Fibroblast of skin of left biceps (primary cell): ENCODE results near the gene SRP19.
"Not testable (repeated sequence)": the region's sequence is repeated elsewhere in the genome, so short reads cannot be mapped to it uniquely, and the experiment has no call there.

Experiments
- DNase-seq, 2 experiments: peaks; one replicate each; pipeline ENCODE4 v3.0.0-alpha.2; 2013; ENCODE audit warnings: low read depth in 2 of 2

Gene SRP19

DNA sequence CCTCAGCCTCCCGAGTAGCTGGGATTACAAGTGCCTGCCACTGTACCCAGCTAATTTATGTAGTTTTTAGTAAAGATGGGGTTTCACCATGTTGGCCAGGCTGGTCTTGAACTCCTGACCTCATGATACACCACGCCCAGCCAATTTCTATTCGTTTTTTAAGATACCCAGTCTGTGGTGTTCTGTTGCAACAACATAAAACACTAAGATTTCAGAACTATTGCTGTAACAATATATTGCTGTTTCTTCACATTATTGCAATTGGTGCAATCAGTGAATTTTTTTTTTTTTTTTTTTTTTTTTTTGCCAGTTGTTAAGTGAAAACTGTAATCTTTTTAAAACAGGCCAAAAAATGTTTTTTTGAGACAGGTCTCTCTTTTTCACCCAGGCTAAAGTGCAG is 9.9 kb downstream of the SRP19 start:
- DNase-seq, result no peak

DNA sequence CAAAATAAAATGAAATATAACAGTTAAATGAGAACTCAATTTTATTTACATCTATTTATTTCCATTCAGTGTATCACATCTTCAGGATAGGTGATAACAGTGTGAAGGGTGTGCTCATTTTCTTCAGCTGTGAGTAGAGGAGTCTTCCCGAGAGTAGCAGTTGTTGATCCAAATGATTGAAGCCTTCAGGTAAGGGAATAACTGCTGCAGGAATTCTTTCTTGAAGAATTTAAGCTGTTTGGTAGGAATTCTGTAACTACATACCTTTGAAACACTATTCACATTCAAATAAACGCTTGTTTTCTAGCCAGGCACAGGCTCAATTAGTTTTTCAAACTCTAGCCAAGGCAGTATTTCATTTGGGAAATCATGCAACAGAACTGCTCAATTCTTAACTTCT is 15.3 kb downstream of the SRP19 start:
- DNase-seq, result no peak

DNA sequence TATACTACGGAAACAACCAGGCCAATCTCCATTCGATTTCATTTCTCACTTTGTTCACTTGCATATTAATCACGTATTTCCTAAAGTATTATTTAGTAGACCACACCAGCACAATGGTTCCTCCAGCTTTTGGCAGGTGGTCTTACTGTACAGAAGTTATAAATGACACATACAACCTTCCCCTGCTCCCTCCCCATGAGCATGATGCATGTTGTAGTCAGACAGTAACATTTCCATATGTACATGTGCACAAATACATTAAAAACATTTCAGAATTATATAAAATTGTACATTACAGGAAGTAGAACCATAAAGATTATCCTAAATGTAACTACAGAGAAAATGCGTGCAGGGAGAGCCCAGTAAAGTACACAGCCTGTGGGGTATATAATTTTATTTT is 17.0 kb downstream of the SRP19 start:
- no peak for DNase-seq

DNA sequence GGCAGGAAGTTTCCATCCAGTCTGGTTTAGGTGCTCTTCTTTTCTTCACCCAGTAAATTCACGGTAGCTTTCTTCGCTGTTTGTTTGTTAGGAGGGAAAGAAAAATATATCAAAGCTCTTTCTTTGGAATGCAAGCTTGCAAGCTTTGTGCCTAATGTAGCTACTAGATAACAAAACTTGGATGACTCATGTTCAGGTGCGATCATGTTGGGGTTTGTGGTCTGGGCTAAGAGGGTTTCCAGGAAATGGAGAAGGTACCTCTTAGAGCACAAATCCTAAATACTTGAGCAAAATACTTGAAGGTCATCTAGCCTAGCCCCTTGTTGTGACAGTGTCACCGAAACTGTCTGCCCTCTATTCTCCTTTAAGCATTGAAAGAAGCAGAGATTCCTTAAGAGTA is 17.7 kb downstream of the SRP19 start:
- no peak for DNase-seq

DNA sequence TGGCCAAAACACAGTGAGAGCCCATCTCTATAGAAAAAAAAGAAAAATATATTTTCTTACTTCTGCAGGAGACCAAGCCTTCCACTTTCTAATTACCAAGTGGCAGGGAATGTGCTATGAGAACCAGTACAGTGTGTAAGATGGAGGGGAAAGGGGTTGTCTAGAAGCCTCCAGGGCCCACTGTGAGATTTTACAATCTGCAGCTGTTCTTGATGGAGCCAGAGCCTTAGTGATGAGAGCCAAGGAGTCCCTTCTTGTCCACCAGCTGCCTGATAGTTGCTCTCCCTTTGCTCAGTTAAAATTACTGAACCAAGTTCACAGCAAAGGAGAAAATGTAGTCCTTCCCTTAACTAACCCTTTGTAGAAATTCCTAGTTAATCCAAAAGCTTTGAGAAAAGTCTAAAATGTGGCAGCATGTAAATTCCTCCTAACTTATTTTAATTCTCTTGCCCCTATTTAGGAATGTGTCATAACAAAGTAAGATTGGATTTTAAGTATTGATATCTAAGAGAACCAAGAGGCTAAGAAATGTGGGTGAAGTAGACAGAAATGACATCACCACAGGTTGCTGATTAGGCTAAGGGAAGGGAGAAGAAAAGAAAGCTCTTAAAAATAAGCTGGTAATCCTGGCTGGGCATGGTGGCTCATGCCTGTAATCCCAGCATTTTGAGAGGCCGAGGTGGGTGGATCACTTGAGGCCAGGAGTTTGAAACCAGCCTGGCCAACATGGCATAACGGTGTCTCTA is 19.3 kb downstream of the SRP19 start:
- no peak for DNase-seq

DNA sequence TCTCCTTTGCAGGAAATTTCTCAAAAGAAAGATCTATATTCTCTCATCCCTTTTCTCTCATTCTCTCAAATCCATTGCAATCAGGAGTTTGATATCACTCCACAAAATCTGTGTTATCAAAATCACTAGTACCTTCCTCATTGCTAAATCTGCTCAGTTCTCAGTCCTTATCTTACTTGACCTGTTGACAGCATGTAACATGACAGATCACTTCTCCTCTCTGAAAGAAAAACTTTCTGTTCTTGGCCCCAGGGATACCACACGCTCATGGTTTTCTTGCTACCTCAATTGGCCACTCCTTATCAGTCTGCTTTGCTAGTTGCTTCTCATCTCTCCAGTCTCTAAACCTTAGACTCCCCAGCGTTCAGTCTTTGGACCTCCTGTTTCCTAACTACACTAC is 22.1 kb downstream of the SRP19 start:
- DNase-seq, result no peak

DNA sequence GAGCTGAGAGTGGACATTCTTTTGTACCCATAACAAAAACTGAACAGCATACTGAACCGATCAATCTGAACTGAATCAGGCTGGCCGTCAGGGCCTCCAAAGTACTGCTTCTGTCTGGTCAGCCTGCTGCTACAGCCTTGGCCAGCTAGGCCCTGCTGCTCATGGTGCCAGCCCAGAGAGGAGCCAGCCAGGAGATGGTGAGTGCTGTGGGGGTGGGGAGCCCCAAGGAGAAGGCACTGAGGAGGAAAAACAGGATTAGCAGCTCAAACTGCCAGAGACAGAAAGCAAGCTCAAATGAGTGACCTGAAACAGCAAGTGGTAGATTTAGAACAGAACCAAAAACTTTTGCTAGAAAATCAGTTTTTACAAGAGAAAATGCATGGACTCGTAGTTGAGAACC is 23.9 kb downstream of the SRP19 start:
- DNase-seq, result no peak

DNA sequence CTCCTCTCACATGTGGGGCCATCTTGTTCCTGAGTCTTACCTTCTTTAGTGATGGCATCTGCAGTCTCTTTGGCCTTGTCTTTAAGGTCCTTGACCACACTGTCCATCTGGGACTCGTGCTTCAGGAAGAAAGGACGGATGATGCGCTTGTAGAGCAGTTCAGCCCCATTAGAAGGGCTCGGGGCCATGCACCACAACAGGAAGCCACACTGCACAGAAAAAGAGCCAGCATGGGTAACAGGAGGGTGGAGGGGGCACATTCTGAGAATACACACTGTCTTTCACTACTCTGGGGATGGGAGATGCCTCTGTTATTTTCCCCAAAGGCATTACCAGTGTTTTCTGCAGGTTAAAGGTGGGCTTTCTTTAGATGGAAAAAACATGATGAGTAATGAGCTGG is 25.9 kb downstream of the SRP19 start:
- no peak for DNase-seq

DNA sequence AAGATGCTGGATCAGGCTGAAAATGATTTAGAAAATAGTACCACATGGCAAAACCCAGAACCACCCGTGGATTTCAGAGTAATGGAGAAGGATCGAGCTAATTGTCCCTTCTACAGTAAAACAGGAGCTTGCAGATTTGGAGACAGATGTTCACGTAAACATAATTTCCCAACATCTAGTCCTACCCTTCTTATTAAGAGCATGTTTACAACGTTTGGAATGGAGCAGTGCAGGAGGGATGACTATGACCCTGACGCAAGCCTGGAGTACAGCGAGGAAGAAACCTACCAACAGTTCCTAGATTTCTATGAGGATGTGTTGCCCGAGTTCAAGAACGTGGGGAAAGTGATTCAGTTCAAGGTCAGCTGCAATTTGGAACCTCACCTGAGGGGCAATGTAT is 31.0 kb downstream of the SRP19 start:
- DNase-seq, result not testable (repeated sequence)

DNA sequence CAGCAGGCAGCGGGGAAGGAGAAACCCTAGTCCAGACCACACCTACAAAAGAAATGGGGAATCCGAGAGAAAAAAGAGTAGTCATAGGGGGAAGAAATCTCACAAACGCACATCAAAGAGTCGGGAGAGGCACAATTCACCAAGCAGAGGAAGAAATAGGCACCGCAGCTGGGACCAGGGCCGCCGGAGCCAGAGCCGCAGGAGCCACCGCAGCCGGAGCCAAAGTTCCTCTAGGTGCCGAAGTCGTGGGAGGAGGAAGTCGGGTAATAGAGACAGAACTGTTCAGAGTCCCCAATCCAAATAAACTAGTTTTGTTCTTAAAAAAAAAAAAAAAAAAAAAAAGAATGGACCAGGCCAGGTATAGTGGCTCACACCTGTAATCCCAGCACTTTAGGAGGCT is 31.7 kb downstream of the SRP19 start:
- no peak for DNase-seq

DNA sequence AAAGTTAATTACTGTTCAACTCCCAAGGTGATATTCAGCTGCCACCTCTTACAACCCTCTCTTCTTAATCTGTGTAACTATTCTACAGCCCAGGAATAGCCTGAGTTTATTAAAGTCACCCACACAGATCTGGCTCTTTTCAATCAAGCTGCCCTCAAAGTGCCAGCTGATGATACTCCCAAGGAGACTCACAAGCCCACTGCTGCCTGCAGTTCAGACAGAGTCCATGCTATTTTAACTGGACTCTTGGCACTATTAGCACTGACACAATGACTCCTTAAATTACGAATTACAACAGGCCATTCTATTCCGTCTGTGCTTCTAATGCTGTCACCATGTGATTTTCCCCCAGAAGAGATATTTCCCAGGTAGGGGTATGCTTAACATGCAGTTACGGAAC is 34.6 kb downstream of the SRP19 start:
- DNase-seq, result no peak

DNA sequence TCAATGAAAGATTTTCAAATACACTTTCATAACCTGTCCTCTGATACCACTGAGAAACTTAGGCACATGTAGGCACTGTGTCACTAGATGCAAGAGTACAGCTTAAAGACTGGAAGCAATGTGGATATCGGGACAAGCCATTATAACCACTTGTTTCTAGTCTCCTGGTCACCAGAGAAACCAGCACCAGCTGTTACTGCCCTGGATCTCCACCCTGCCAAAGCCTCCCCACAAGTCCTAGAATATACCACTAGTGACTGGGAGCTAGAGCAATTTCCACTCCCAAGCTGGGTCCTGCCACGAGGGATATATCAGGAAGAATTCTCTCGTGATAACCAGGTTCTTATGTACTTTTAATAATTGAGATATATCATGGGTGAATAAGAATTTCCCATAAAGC is 41.5 kb downstream of the SRP19 start:
- no peak for DNase-seq

DNA sequence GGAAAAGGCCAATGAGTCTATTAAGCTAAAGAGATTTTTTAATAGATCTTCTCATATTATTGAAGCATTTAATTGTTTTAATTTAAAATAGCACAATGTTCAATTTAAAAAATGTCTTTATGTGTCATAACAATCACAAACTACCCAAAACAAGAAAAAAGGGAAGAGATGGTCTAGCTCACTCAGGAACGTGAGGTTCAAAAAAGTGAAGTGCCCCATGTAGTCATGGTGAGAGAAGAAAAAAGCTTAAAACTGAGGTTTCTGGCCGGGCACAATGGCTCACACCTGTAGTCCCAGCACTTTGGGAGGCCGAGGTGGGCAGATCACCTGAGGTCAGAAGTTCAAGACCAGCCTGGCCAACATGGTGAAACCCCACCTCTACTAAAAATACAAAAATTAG is 43.9 kb downstream of the SRP19 start:
- DNase-seq, result not testable (repeated sequence)

DNA sequence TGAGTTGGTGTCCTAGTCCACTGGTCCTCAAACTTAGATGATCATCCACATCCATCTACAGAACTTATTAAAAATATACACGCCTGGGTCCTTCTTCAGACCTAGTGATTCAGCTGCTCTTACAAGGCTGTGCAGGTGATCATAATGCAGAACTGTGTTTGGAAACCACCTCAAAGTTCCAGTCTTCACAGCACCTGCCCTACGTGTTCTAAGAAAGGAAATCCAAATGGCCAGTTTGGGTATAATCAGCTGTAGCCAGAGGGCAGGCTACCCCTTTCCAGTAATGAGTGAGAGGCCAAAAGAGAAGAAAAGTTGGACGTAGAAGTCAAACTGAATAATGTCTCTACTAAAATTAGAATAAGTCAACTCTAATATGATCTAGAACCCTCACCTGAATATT is 45.5 kb downstream of the SRP19 start:
- no peak for DNase-seq

DNA sequence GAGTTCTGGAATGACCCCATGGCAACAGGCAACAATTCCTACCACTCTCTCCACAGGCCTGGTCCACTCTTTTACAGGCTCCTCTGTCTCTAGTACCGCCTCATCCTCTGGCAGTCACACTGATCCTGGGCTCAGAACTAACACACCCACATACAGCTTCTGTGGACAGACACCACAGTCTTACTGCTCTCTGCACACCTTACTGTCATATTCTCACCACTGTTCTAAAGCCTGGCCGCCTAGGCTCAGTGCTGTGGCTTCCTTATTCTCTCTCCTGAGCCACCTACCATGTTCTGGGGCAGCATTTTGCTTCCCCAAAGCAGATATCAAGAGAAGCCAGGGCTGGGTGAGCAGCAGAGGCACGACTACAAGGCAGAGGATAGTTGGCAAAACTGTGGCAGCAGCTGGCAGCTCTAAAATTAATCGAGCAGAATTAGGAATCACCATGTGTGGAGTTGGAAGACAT is 46.1 kb downstream of the SRP19 start:
- DNase-seq, result no peak

DNA sequence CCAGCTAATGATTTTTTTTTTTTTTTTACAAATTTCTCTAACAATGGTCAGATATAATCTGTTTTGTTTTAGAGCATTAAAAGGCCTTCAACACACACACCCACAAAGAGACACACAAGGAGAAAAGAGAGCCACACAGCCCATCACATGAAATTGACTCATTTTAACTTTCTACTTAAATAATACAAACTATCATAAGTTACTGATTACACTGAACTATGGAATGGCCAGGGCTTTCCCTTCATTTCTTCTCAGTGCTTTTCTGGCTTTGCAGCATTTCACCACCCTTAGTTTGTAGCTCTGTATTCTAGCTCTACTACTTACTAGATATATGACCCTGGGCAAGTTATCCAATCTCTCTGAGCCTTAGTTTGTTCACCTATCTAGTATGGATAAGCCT is 47.8 kb downstream of the SRP19 start:
- DNase-seq, result no peak

DNA sequence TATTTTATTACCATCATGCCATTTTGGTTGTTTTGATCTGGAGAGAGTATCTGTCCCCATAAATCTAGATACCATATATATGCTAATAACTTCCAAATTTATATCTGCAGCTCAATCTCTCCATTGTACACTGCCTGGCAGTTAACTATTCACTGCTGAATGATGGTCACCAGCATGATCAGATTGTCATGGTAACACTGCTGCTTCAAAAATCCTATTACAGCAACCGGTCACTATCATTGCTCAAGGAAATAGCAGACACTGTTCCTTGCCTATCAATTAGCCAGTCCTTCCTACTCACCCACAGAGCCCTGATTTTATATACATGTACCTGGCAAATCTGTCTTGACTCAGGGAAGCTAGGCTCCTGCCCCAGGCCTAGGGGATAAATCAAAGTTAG is 49.4 kb downstream of the SRP19 start:
- DNase-seq, result no peak

DNA sequence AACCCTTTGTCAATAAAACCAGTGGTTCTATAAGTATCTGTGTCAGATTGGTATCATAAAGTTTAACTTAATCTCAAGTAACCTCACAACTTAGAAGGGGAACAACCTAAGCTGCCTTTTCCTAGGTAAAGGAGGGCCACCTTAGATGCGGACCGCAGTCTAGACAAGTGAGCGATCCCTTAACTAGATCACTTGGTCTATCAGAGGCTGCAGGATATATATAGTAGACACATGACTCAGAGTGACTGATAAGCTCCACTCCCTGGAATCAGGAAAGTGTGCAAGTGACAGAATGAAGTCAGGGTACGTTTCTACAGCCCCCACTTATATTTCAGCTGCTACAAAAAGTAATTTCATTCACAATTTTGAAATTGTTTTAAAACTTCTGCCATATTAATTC is 53.5 kb downstream of the SRP19 start:
- no peak for DNase-seq

DNA sequence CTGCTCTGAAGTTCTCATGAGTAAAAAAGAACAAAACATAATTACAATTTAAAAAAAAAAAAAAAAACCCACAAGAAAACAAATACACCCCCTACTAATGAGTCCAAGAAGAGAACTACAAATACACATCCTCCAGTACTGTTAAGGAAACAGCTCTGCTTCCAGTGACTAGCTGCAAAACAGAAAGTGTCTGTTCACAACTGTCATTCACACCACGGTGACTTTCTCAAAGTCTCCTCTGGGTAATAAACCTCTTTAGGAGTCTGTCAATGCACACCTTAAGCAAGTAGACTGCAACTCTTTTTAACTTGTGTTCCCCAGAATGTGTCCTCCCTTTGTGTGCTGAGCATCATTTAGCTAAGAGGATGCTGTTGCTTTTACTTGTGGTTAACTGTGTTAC is 54.7 kb downstream of the SRP19 start:
- DNase-seq, result no peak

DNA sequence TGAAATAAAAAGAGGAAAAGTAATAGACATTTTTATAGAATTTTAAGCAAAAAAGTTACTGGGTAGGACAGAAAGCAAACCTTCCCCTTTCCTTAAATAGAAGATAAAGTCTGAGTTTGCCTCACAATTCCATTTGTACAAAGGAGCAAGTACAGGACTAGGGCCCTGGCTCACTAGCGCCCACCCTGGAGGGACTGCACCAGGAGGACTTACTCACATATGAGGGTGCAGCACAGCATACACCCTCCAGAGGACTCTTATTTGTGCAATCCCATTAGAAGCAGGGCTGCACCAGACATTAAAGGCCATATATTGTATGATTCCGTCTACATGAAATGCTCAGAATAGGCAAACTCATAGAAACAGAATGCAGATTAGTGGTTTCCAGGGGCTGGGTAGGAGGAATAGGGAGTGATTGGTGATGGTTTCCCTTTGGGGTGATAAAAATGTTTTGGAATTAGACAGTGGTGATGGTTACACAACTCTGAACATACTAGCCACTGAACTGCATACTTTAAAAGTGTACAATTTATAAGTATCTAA is 56.4 kb downstream of the SRP19 start:
- DNase-seq, result no peak

DNA sequence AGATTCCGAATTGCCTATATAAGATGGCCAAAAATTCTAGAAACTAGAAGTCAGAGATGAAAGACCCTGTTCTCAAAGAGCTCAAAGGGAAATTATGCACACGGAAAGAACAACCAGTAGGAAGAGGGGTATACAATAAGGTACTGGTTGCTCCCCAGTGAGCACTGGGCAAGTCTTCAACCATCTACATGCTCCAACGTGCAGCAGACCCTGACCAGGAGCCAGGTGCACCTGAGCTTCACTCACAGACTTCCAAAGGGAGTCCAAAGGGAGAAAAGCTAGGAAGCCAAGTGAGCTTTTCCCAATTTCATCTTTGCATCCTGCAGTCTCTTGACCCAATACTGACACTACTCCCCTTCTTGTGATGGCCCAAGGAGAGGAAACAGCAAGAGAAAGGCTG is 57.0 kb downstream of the SRP19 start:
- no peak for DNase-seq

DNA sequence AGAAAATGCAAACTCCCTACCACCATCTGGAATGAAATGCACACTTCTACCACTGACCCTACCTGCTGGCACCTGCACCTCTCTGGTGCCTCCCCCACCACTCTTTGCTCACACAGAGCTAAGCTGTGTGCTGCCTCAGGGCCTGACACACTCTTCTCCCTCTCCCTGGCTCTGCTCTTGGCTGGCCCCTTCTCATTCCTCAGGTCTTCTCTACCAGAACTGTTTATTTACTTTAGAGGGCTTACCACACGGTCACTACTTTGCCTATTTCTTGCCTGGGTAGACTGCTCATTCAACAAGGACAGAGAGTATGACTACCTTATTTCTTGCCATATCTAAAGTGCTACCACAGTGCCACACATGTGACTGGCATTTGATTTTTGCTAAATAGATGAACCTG is 57.6 kb downstream of the SRP19 start:
- DNase-seq, result no peak
